Peyer's patch (tissue), 4 donors: ENCODE data around the gene MCRIP1. TPM values are rescaled to one million over a fixed set of nuclear protein-coding genes. Genes with fewer than 3 reads are reported as not detected.
A peak's percentile ranks its signal among the peaks of the same experiment; 100 is the strongest.

Experiments used
- DNase-seq, 3 donors: peaks; one replicate each; pipeline ENCODE4 v3.0.0-alpha.2; 2017 to 2019
- H3K27ac ChIP-seq, 4 donors: fragments of 200-600 bp; sonication (generic); one replicate each; pipeline ENCODE4 v1.5.1; 2016 to 2019
- H3K27me3 ChIP-seq, 2 donors: fragments of 200-600 bp; sonication (generic); one replicate each; pipeline ENCODE4 v1.5.1; 2019
- H3K36me3 ChIP-seq, 3 donors: fragments of 200-600 bp; sonication (generic); one replicate each; pipeline ENCODE4 v1.5.1; 2016 to 2019
- H3K4me1 ChIP-seq, 4 donors: fragments of 200-600 bp; sonication (generic); one replicate each; pipeline ENCODE4 v1.5.1; 2016 to 2019
- H3K4me3 ChIP-seq, 4 donors: fragments of 200-600 bp; sonication (generic); 1 replicate in 3 of 4; 2 replicates in 1 of 4; pipeline ENCODE4 v1.5.1; 2016 to 2019; ENCODE audit warnings: mild to moderate bottlenecking in 1 of 4
- H3K9me3 ChIP-seq, 4 donors: fragments of 200-600 bp; sonication (generic); one replicate each; pipeline ENCODE4 v1.5.1; 2016 to 2019; ENCODE audit warnings: mild to moderate bottlenecking in 1 of 4
- POLR2A ChIP-seq, 2 donors: fragments of 450-650 bp; IDR thresholded peaks; one replicate each; pipeline ENCODE4 v1.5.1; 2017; ENCODE audit warnings: antibody characterized with exemption in 2 of 2, mild to moderate bottlenecking in 2 of 2, moderate library complexity in 2 of 2
- total RNA-seq, 4 donors: library from RNA; depleted of rRNA; stranded (reverse); fragments of >200 nt; gene quantifications; one replicate each; pipeline ENCODE4 v1.1.0, GENCODE V29; 2016
- TF ChIP-seq, protein P1 (sequence below), 6 experiments: fragments of 450-650 bp in 4 of 6; fragments of 200-600 bp in 2 of 6; sonication (generic) in 1 of 6; IDR thresholded peaks; one replicate each; pipeline ENCODE4 v1.5.1; 2017 to 2019; ENCODE audit warnings: antibody characterized with exemption in 6 of 6, mild to moderate bottlenecking in 3 of 6, moderate library complexity in 1 of 6

Gene MCRIP1
- total RNA-seq, 4 donors from 2014 or later: 19.6 to 47.9 (median 28.8) TPM

DNA sequence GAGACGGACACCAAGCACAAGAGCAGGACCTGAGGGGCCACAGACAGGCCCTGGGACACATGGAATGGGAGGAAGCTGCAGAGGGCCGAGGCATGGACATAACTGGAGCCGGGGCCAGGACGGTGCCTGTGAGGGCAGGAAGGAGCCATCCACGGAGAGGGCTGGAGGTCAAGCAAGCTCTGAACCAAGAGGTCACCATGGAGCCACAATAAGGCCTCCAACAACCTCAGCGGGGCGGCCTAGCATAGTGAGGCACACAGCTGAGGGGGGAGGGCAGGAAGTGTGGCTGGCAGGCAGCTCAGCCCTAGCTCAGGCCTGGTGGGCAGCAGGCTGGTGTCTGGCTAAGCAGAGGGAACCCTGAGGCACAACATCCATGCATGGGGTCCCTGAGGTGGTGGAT, 4.4 kb downstream of the MCRIP1 start:
- no peak overlapping the region for H3K4me3 ChIP-seq
- H3K36me3 ChIP-seq: no peaks in the 10 kb centered on the region
- no peak overlapping the region for H3K27ac ChIP-seq
- peaks cover 0 to 18% (median 12%) of the 10 kb centered on the region in 4 donors for H3K4me1 ChIP-seq
- DNase-seq: no peak
- no peak for TF ChIP-seq POLR2A (IDR thresholded peaks at IDR 0.05)
- TF ChIP-seq, protein P1, sequence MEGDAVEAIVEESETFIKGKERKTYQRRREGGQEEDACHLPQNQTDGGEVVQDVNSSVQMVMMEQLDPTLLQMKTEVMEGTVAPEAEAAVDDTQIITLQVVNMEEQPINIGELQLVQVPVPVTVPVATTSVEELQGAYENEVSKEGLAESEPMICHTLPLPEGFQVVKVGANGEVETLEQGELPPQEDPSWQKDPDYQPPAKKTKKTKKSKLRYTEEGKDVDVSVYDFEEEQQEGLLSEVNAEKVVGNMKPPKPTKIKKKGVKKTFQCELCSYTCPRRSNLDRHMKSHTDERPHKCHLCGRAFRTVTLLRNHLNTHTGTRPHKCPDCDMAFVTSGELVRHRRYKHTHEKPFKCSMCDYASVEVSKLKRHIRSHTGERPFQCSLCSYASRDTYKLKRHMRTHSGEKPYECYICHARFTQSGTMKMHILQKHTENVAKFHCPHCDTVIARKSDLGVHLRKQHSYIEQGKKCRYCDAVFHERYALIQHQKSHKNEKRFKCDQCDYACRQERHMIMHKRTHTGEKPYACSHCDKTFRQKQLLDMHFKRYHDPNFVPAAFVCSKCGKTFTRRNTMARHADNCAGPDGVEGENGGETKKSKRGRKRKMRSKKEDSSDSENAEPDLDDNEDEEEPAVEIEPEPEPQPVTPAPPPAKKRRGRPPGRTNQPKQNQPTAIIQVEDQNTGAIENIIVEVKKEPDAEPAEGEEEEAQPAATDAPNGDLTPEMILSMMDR (IDR thresholded peaks at IDR 0.05): no peak
- H3K9me3 ChIP-seq: no peaks in the 10 kb centered on the region
- no peaks in the 10 kb centered on the region for H3K27me3 ChIP-seq

DNA sequence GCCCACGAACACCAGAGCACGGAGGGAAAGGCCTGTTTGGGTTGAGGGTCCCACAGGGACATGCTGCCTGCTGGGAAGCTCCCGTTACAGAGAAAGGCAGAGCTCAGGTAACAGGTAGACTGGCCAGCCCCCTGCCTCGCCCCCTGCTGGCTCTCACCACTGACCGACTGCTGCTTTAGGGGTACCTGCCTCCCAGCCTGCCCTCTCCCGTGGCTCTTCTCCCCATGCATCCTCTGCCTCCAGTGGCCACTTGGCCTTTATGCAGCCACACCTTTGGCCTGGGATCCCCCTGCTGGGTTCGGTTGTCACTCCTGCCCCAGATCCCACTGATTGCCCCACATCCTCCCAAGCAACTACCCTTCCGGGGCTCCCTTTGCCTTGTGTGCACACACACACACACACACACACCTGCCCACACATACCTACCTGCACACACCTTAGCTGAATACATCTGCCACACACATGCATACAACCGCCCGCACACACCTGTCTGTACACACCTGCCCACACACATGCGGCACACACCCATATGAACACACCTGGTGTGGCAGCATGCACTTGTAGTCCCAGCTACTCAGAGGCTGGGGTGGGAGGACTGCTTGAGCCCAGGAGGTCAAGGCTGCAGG, 7.1 kb downstream of the MCRIP1 start:
- no peak for TF ChIP-seq POLR2A (IDR thresholded peaks at IDR 0.05)
- Histone ChIP-seq H3K36me3 (peaks cover 0 to 7% (median 0%) of the 10 kb centered on the region in 3 donors), H3K4me1 (peaks cover 0 to 15% (median 8%) of the 10 kb centered on the region in 4 donors), H3K27ac (no peak overlapping the region), H3K27me3 (no peaks in the 10 kb centered on the region), H3K9me3 (no peaks in the 10 kb centered on the region), H3K4me3 (no peak overlapping the region)
- DNase-seq: no peak

DNA sequence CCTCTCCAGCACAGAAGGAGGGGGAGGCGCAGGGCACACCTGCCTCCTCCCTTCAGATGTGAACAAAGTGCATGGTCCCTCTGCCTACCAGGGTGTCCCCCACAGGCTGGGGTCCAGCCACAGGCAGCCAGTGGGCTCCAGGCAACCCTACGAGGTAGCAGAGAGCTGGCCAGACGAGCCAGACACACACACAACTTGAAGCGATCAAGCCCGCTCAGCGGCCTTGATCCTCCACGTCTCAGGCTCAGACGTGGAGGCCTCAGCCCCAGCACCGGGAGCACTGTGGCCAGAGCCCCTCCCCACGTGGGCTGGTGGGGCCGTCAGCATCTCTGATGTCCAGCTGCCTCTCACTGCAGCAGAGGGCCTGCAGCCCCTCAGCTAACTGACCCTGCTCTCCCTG, 8.5 kb downstream of the MCRIP1 start:
- Histone ChIP-seq H3K9me3 (no peaks in the 10 kb centered on the region), H3K27me3 (no peaks in the 10 kb centered on the region), H3K36me3 (peaks cover 0 to 7% (median 0%) of the 10 kb centered on the region in 3 donors), H3K4me3 (no peak overlapping the region), H3K4me1 (peaks cover 0 to 15% (median 8%) of the 10 kb centered on the region in 4 donors), H3K27ac (no peak overlapping the region)
- no peak for DNase-seq
- no peak for TF ChIP-seq POLR2A (IDR thresholded peaks at IDR 0.05)
- TF ChIP-seq, protein P1 (IDR thresholded peaks at IDR 0.05): no peak

DNA sequence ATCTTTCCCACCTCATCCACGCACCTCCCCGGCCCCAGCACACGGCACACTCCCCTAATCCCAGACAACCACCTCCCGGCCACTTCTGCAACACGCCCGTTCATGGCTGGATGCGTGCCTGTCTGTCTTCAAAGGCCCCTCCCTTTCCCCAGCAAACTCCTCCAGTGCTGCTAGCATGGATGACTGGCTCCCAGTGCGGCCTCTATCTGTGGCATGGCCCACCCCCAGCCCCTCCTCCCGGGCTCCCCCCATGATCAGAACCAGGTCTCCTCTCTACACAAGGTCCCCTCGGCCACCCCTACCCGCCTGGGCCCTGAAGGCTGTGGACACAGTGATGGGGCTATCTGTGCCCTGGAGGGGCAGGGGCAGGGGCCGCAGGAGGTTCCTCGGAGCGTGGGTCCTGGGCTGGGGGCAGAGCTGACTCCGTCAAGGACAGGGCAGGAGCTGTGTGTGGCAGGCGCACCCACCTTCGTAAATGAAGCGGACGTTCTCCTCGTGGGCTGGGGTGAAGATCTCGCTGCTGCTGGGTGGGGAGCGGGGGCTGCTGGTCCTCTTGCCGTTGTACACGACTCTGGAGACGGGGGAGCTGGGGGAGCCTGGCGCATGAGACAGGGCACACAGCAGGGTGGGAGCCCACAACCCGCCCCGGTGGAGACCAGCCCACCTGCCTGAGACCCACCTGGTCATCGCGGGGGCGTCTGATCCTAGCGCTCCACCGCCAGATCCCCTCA, 9.1 kb downstream of the MCRIP1 start:
- H3K27me3 ChIP-seq: no peaks in the 10 kb centered on the region
- H3K36me3 ChIP-seq: peaks cover 0 to 7% (median 0%) of the 10 kb centered on the region in 3 donors
- DNase-seq: no peak
- H3K4me1 ChIP-seq: peaks cover 0 to 15% (median 8%) of the 10 kb centered on the region in 4 donors
- TF ChIP-seq, protein P1 (IDR thresholded peaks at IDR 0.05): no peak
- no peak for TF ChIP-seq POLR2A (IDR thresholded peaks at IDR 0.05)
- no peak overlapping the region for H3K4me3 ChIP-seq
- H3K27ac ChIP-seq: no peak overlapping the region
- no peaks in the 10 kb centered on the region for H3K9me3 ChIP-seq

DNA sequence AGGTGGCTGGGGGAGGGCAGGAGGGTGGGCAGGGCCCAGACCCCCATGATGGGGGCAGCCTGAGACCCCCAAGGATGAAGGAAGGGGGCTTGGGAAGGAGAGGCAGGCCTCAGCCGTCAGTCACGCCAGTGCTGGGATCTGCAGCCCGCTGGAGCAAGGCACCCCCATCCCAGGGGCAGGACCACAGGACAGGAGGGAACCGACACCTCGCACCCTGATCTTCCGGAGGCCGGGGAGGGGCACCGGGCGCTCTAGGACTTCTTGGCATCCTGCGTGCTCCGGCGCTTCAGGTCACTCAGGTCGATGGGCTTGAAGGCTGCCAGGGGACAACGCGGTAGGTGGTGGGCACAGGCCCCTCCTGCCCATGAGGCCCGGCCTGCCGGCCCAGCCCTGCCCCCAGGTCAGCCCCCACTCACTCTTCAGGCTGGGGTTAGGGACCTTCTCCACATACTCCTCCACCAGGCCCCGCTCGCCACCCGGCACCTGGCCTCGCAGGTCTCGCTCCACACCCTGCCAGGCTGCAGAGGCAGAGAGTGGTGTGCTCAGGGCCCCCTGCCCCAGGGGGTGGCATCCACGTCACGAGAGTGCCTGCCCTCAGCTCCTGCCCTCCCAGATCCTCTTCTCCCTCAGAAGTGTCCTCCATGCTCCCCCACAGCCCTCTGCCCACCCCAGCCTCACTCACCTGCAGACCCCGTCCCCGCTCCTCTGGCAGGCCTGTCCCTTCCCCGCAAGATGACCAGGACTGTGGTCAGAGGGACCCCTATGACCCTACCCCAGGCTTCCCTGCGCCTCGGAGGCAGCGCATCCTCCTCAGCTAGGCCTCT, 9.9 kb downstream of the MCRIP1 start:
- peaks cover 0 to 15% (median 8%) of the 10 kb centered on the region in 4 donors for H3K4me1 ChIP-seq
- H3K36me3 ChIP-seq: peaks cover 0 to 7% (median 0%) of the 10 kb centered on the region in 3 donors
- no peaks in the 10 kb centered on the region for H3K9me3 ChIP-seq
- TF ChIP-seq, protein P1 (IDR thresholded peaks at IDR 0.05): no peak
- TF ChIP-seq POLR2A (IDR thresholded peaks at IDR 0.05): no peak
- no peak for DNase-seq
- peak overlapping the region in 1 of 4 donors; percentile 92 for H3K27ac ChIP-seq
- no peaks in the 10 kb centered on the region for H3K27me3 ChIP-seq
- no peak overlapping the region for H3K4me3 ChIP-seq
